Measurements from ENCODE around the gene ADAMTS10.

- TF ChIP-seq MAX (IDR thresholded peaks at IDR 0.05; ENCODE audit: low read depth, low read length) (no peak), CTCF (IDR thresholded peaks at IDR 0.05; ENCODE audit: low read depth, low read length) (no peak), POLR2A (IDR thresholded peaks at IDR 0.05; ENCODE audit: extremely low read depth, insufficient read length) (no peak)
Observed at GRCh38 chr19:8532225-8532624, 78.3 kb downstream of the ADAMTS10 start.
